NB4 (cell line): Measurements from ENCODE around the gene SHCBP1.

ENCODE experiments used
- POLR2A ChIP-seq: IDR thresholded peaks from 2 replicates; pipeline ENCODE4 v1.6.1; 2011; ENCODE audit warnings: mild to moderate bottlenecking; ENCODE audit not compliant: insufficient read length; ENCODE audit errors: extremely low read depth
- TF ChIP-seq, protein P1 (sequence below): IDR thresholded peaks from one replicate; pipeline ENCODE4 v1.5.1; 2012; ENCODE audit warnings: low read depth, low read length

DNA sequence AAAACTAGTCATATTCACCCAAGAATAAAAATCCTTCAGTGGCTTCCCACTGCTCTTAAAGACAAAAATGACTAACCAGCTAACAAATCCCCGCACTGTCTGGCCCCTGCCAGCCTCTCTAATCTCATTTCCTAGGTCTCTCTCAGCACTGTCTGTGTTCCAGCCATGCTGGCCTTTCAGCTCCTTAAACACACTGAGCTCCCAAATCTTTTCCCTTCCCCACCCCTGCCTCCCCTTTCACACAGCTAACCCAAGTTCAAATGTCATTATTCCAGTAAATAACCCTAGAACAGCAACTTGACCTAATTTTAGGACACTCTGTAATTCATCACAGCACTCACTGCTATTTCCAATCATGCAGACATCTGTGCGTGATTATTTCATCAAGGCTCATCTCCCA lies 7.8 kb downstream of the SHCBP1 start:
- TF ChIP-seq, protein P1, sequence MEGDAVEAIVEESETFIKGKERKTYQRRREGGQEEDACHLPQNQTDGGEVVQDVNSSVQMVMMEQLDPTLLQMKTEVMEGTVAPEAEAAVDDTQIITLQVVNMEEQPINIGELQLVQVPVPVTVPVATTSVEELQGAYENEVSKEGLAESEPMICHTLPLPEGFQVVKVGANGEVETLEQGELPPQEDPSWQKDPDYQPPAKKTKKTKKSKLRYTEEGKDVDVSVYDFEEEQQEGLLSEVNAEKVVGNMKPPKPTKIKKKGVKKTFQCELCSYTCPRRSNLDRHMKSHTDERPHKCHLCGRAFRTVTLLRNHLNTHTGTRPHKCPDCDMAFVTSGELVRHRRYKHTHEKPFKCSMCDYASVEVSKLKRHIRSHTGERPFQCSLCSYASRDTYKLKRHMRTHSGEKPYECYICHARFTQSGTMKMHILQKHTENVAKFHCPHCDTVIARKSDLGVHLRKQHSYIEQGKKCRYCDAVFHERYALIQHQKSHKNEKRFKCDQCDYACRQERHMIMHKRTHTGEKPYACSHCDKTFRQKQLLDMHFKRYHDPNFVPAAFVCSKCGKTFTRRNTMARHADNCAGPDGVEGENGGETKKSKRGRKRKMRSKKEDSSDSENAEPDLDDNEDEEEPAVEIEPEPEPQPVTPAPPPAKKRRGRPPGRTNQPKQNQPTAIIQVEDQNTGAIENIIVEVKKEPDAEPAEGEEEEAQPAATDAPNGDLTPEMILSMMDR = no peak
- no peak for TF ChIP-seq POLR2A
